NCI-H2196 treated with DMSO at 0.1 percent for 48 hours (cell line): ENCODE data around the gene GPHA2.
A peak's percentile ranks its signal among the peaks of the same experiment; 100 is the strongest.

Experiments
- DNase-seq: peaks from one replicate; lab custom pipeline; 2025; ENCODE audit not compliant: unreplicated experiment; lab: John Stamatoyannopoulos, UW

GPHA2 gene

GRCh38 chr11:64931290-64931689, 4.4 kb downstream of the GPHA2 start:
- no peak for DNase-seq

GRCh38 chr11:64930340-64930739, 5.4 kb downstream of the GPHA2 start:
- DNase-seq: no peak

GRCh38 chr11:64929625-64930024, 6.1 kb downstream of the GPHA2 start:
- DNase-seq: no peak

DNA sequence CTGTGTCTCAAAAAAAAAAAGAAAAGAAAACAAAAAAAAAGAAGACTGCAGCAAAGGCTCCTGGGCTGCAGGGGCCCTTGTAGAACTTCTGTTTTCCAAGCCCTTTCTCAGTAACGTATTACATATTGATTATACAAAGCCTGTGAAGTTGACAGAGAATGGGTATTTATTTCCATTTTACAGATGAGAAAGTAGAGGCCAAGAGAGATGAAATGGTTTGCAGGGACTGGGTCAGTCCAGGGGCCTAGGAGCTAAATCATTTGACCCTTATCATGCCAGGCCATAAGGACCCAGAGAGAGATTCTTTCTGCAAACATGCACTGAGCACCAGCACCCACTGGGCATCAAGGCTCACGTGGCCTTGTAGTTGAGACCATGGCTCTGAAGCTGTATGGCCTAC, 6.7 kb downstream of the GPHA2 start:
- no peak for DNase-seq

DNA sequence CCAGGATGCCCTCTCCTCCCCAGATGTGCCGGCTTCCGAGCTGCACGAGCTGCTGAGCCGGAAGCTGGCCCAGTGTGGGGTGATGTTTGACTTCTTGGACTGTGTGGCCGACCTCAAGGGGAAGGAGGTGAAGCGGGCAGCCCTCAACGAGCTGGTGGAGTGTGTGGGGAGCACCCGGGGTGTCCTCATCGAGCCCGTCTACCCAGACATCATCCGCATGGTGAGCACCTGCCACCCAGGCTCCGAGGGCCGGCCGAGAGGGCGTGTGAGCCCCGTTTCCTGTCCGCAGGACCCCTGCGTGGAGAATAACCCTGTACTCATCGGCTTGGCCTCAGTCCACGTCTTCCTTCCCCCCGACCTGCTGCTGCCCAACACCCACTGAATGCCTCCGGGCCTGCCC, 9.0 kb downstream of the GPHA2 start:
- no peak for DNase-seq

- DNase-seq: no peak
These were observed 9.9 kb downstream of the GPHA2 start for GRCh38 chr11:64925536-64926436.

- DNase-seq: no peak
These were observed 10.8 kb downstream of the GPHA2 start for GRCh38 chr11:64924910-64925284.

DNA sequence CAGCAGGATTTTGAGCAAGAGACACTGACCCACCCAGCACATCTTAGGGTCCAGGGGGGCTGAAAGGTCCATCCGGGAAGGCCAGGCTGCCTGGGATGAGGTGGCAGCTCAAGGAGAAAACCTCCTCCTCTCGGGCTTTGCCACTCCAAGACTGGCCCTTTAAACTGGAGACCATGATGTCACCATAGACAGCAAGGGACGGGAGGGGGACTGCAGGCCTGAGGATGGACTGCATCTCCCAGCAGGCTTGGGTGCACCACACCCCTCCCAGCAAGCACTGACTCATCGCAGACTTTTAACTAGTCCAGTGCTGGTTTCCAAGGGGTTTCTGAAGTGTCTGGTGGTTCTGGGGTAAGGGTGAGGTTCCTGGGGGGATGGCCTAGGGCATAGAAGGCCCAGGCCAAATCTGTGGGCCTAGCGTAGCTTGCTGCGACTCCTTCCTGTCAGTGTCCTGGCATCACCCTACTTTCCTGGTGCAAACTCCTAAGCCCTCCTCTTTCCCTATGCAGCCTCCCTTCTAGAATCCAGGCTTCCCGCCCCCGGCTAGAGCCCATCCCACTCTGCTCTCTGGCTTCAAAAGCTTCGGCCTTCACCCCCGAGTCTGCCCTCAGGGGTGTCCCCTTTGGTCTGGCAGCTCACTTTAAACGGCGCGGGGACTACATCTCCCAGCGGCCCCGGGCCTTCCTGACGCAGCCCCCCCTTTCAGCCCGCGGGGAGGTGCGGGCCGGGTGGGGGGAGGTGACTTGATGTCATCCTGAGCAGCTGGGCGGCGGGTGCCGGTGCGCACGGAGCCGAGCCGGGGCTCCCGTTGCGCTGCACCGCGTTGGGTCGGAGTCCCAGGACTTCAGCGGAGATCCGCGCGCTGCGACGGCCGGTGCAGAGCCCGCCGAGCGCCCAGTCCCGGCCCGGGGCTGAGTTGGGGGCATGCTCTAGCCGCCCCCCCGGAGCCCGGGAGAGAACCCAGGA, 11.5 kb downstream of the GPHA2 start, which contains the start of gene PPP2R5B:
TSS of gene PPP2R5B (plus strand) at position 746 of the 966 bp plus-strand sequence. CDS start 1,046 bp downstream, outside the sequence.
- DNase-seq: peak; percentile 93

GRCh38 chr11:64923151-64923661, 12.5 kb downstream of the GPHA2 start:
- DNase-seq: no peak

GRCh38 chr11:64921384-64921783, 14.3 kb downstream of the GPHA2 start:
- no peak for DNase-seq

DNA sequence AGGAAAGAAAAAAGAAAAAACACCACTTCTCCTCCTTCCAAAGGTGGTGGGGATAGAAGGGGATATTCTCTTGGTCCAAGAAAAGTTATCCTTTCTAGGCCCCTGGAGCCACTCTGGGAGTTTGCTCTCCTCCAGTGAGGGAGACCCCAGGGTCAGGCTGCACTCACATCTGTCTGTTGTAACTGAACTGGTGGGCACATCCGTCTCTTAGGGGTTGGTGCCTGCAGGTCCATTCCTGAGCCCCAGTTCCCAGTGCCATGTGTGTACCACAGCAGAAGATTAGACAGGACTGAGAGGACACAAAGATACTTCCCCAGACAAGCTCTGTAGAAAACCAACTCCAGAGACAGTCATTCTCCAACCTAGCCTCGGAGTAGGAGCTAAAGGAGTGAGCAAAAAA, 15.6 kb downstream of the GPHA2 start:
- no peak for DNase-seq

- DNase-seq: no peak
These were observed 16.1 kb downstream of the GPHA2 start for GRCh38 chr11:64919627-64920026.

DNA sequence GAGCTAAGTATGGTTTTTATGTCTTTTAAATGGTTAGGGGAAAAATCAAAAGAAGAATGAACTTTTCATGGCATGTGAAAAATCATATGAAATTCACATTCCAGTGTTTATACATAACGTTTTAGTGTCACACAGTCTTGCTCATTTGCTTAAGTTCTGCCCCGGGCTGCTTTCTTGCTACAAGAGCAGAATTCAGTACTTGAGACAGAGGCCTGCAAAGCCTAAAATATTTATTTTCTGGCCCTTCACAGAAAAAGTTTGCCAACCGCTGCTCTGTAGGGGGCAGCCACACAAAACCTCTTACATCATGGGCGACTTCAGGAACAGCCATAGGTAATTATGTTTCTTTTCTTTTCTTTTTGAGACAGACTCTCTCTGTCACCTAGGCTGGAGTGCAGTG, 17.7 kb downstream of the GPHA2 start:
- DNase-seq: no peak

GRCh38 chr11:64917663-64917995, 18.1 kb downstream of the GPHA2 start:
- no peak for DNase-seq

- DNase-seq: peak; percentile 98
These were observed 18.7 kb downstream of the GPHA2 start, which contains the start of gene ATG2A for GRCh38 chr11:64916775-64917662. Gene ATG2A, minus strand, starts transcription at chr11:64917209. Its CDS starts 74 bp downstream, at chr11:64917135.

DNA sequence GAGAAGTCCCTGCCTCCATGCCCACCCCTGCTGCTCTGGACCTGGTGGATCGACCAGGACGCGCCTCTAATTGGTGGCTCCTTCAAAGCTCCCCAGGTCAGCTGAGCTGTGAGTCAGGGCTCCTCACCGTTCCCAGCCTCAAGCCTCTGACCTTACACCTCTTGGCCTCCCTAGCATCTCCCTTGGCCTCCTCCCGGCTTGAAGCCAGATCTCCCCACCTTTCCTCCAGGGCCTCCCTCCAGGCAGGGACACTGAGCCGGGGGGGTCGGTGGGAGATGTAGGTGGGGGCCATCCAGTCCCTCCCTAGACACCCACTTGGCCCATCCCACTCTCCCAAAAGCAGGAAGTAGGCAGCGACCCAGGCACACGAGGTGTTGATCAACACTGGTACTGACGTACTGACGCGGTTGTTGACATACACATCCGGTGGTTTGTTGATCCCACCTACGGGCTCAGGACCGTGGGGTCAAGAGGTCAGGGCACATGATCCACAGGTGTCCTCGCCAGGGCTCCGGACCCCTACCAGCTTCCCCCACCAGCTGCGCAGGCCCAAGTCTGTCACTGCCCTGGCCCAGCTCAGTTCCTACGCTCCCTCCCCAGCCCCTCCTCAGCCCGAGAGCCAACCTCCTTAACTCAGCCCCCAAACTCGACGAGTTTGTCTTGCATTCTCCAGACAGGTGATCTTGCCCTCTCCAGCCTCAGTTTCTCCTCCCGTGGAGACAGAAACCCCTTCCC, 19.5 kb downstream of the GPHA2 start:
- DNase-seq: peak; percentile 15

GRCh38 chr11:64915376-64915887, 20.3 kb downstream of the GPHA2 start:
- no peak for DNase-seq

DNA sequence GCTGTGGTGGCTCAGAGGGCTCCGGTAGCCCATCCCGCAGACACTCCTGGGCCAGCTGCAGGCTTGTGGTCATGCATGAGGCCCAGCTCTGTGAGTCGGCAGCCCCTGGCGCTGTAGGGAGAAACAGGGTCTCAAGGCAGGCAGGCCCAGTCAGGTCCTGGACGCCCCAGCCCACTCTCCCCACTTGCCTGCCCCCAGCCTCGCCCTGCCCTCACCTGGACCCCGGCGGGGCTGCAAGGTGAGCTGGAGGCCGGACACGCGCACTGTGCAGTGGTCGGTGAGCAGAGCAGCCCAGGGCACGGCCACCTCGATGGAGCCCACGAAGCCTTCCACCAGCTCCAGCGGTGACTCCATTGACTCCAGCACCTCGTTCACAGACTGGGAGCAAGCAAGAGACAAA, 21.6 kb downstream of the GPHA2 start:
- DNase-seq: no peak

- DNase-seq: no peak
These were observed 22.4 kb downstream of the GPHA2 start for GRCh38 chr11:64913171-64913727.
